ENCODE measurements around the gene OPRL1.

Gene OPRL1

DNA sequence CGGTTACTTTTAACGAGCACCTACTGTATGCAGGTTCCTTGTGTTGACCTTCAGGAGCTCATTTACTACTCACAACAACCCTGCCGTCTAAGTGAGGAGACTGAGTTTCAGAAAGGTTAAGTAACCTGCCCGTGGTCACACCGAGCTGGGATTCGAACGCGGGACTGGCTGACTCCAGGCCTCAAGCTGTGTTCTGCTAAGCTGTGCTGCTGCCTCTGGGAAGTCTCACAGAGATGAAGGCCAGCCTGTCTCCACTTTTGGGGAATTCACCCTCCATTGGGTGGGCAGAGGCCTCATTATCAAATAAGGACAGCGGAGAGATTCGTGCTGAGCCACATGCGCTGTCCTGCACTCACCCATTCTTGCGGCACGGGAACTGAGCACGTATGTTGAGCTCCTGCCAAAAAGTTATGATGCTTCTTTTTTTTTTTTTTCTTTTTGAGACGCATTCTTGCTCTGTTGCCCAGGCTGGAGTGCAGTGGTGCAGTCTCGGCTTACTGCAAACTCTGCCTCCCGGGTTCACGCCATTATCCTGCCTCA lies 58.5 kb downstream of the OPRL1 start:
- TF ChIP-seq, protein P1, sequence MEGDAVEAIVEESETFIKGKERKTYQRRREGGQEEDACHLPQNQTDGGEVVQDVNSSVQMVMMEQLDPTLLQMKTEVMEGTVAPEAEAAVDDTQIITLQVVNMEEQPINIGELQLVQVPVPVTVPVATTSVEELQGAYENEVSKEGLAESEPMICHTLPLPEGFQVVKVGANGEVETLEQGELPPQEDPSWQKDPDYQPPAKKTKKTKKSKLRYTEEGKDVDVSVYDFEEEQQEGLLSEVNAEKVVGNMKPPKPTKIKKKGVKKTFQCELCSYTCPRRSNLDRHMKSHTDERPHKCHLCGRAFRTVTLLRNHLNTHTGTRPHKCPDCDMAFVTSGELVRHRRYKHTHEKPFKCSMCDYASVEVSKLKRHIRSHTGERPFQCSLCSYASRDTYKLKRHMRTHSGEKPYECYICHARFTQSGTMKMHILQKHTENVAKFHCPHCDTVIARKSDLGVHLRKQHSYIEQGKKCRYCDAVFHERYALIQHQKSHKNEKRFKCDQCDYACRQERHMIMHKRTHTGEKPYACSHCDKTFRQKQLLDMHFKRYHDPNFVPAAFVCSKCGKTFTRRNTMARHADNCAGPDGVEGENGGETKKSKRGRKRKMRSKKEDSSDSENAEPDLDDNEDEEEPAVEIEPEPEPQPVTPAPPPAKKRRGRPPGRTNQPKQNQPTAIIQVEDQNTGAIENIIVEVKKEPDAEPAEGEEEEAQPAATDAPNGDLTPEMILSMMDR (IDR thresholded peaks at IDR 0.05) = no peak
- H3K9me3 ChIP-seq = no peaks in the 10 kb centered on the region
- H3K27me3 ChIP-seq = peaks cover 10% of the 10 kb centered on the region
- no peaks in the 10 kb centered on the region for H3K36me3 ChIP-seq
- H3K4me1 ChIP-seq (ENCODE audit: control insufficient read depth in 1 of 2, insufficient read depth in 1 of 2, low read depth in 1 of 2, low read length in 1 of 2) = no peaks in the 10 kb centered on the region
- H3K4me3 ChIP-seq (ENCODE audit: low read depth in 1 of 2, low read length in 1 of 2) = no peak overlapping the region
- H3K27ac ChIP-seq = no peak overlapping the region

DNA sequence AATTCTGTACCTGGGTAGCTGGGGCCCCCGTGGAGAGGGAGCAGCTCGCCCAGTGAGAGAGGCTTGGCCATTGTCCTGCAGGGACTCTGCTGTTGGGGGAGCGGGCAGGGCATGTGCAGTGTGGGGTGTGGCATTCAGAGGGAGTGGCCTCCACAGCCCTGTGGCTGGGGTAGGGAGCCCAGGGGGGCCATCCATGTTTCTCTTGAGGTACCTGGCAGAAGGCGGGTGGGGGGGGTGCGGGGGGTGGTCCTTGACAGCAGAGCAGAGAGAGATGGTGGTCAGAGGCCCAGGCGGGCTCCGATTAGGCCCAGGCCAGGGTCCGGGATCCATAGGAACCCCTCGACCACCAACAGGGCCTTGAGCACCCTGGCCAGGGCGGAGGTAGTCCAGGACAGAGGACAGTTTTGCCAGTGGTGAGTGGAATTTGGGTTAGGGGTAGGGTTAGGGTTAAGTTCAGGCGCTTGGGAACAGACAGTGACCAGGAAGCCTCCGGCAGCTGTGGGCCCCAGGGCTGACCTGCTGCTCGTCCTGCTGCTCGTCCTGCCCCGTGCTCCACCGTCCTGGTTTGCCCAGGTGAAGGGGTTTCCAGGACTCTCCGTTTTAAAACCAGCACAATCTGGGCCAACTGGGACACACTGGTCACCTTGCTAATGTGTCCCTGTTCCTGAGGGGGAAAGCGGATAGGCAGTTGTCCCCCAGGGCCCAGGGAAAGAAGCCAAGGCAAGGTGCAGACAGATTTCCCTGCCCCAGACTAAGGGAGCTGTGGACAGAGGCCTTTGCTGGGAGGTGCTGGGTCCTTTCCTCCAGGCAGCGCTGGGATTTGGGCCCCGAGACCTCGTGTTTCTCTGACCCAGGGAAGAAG lies 59.5 kb downstream of the OPRL1 start:
- no peaks in the 10 kb centered on the region for H3K9me3 ChIP-seq
- H3K4me1 ChIP-seq (ENCODE audit: control insufficient read depth in 1 of 2, insufficient read depth in 1 of 2, low read depth in 1 of 2, low read length in 1 of 2) = no peaks in the 10 kb centered on the region
- H3K27me3 ChIP-seq = peaks cover 10% of the 10 kb centered on the region
- H3K4me3 ChIP-seq (ENCODE audit: low read depth in 1 of 2, low read length in 1 of 2) = no peak overlapping the region
- no peak overlapping the region for H3K27ac ChIP-seq
- H3K36me3 ChIP-seq = no peaks in the 10 kb centered on the region
- TF ChIP-seq, protein P1 (IDR thresholded peaks at IDR 0.05) = no peak

DNA sequence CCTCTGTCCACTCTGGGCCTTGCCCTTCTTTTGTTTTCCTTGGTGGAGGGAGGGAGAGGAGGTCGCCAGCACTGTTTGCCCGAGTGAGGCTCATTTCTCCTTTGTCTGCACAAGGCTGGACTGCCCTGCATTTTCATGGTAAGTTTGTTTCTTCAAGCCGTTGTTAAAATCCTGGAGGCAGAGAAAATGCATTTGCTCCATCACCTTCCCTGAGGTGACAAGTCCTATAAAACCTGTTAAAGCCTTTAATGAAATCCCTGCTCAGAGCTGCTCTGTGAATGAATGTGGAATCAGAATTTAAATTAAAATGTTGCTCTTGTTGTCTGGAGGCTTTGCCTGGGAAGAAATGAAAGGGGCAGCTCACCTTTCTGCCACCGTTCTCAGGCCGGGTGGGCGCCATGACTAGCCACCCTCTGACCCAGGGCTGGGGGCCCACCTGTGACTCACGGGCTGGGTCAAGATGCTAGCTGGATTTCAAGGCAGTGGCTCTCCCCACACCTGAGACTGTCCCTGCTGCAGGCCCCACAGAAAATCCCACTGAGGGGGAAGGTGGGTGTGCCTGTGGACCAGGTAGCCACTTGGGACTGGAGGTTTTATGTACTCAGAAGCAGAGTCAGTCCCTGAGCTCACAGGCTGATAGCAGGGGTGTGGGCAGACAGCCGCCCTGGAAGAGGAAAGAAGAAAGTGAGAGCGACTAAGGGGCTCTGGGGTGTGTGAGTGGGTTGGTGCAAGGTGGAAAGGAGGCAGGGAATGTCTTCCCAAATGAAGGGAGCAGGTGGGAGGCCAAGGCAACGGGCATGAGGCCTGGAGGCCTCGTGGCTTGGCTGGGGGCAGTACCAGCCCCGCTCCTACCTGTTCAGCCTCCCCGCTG lies 60.4 kb downstream of the OPRL1 start:
- no peak overlapping the region for H3K27ac ChIP-seq
- no peaks in the 10 kb centered on the region for H3K9me3 ChIP-seq
- peaks cover 10% of the 10 kb centered on the region for H3K27me3 ChIP-seq
- TF ChIP-seq, protein P1 (IDR thresholded peaks at IDR 0.05) = no peak
- H3K4me1 ChIP-seq (ENCODE audit: control insufficient read depth in 1 of 2, insufficient read depth in 1 of 2, low read depth in 1 of 2, low read length in 1 of 2) = no peaks in the 10 kb centered on the region
- no peaks in the 10 kb centered on the region for H3K36me3 ChIP-seq
- no peak overlapping the region for H3K4me3 ChIP-seq (ENCODE audit: low read depth in 1 of 2, low read length in 1 of 2)

DNA sequence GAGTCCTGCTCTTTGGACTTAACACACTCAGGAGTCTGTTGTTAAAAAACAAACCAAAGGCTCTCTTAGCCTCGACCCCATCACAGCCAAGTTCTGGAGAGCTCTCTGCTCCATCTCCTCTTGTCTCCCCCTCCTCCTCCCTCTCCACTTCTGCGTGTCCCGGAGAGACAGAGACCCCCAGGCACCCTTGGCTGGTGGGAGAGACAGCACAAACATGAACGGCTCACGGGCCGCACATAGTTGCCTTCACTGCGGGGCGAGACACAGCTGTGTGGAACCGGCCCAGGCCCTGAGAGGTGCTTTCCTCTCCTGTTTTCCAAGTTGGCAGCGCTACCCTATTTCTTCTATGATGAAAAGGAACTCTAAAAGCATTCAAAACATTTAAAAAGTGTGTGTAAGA lies 61.1 kb downstream of the OPRL1 start:
- TF ChIP-seq, protein P1 (IDR thresholded peaks at IDR 0.05) = no peak
- Histone ChIP-seq H3K4me3 (ENCODE audit: low read depth in 1 of 2, low read length in 1 of 2) (no peak overlapping the region), H3K27ac (no peak overlapping the region), H3K4me1 (ENCODE audit: control insufficient read depth in 1 of 2, insufficient read depth in 1 of 2, low read depth in 1 of 2, low read length in 1 of 2) (no peaks in the 10 kb centered on the region), H3K9me3 (no peaks in the 10 kb centered on the region), H3K36me3 (no peaks in the 10 kb centered on the region), H3K27me3 (peaks cover 10% of the 10 kb centered on the region)

DNA sequence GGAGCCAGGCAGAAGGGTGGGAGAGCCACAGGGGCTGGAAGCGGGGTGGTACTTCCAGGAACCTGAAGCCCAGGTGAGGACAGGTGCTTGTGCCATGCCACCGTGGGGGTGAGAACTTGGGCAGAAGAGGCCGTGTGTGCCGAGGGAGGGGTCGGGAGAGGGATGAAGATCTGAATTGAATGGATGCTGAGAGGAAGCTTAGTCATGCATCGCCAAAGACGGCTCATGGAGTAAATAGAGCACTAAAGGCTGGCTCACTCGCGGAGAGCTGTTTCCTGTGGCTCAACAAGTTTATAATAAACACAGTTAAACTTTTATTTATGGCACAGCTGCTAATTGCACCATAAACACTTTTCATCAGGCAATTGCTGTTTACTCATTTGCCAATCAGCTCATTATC lies 62.7 kb downstream of the OPRL1 start:
- H3K4me3 ChIP-seq (ENCODE audit: low read depth in 1 of 2, low read length in 1 of 2) = no peak overlapping the region
- H3K4me1 ChIP-seq (ENCODE audit: control insufficient read depth in 1 of 2, insufficient read depth in 1 of 2, low read depth in 1 of 2, low read length in 1 of 2) = no peaks in the 10 kb centered on the region
- H3K36me3 ChIP-seq = no peaks in the 10 kb centered on the region
- peaks cover 10% of the 10 kb centered on the region for H3K27me3 ChIP-seq
- H3K27ac ChIP-seq = no peak overlapping the region
- TF ChIP-seq, protein P1 (IDR thresholded peaks at IDR 0.05) = no peak
- H3K9me3 ChIP-seq = no peaks in the 10 kb centered on the region

All from neutrophil (primary cell).